ENCODE data around the gene COL3A1. TPM values are rescaled to one million over a fixed set of nuclear protein-coding genes. Genes with fewer than 3 reads are reported as not detected.

COL3A1 gene
- total and polyA plus RNA-seq, 2 donors (not counting 3 experiments of a cell fraction or from before 2014, with no cell fraction given): 2.3 to 8.7 TPM

GRCh38 chr2:189048189-189048588 lies 74.0 kb downstream of the COL3A1 start:
- Histone ChIP-seq H3K4me1 (ENCODE audit: control insufficient read depth, extremely low read depth, insufficient read depth, low read length) (no peaks in the 10 kb centered on the region), H3K9me3 (replicated peaks; ENCODE audit: control insufficient read depth, insufficient read depth, low read length) (no peaks in the 10 kb centered on the region), H3K79me2 (ENCODE audit: control insufficient read depth, insufficient read depth, low read length) (no peaks in the 10 kb centered on the region), H2AFZ (ENCODE audit: low read depth, low read length) (no peak overlapping the region), H3K27ac (ENCODE audit: insufficient read depth, low read depth, low read length) (no peak overlapping the region), H3K9ac (replicated peaks; ENCODE audit: extremely low read depth, insufficient read depth, low read length) (no peak overlapping the region), H3K9me1 (replicated peaks; ENCODE audit: control insufficient read depth, extremely low read depth, insufficient read depth, low read length) (no peaks in the 10 kb centered on the region), H3K4me3 (replicated peaks in 1 of 3; ENCODE audit: insufficient read depth in 1 of 3, low read depth in 1 of 3, low read length in 3 of 3) (no peak overlapping the region), H3K36me3 (ENCODE audit: control insufficient read depth in 2 of 2, extremely low read depth in 1 of 2, insufficient read depth in 2 of 2, low read length in 2 of 2) (peaks cover 5 to 14% of the 10 kb centered on the region in 2 experiments), H4K20me1 (replicated peaks; ENCODE audit: control insufficient read depth, extremely low read depth, insufficient read depth, low read length) (no peaks in the 10 kb centered on the region), H3K27me3 (ENCODE audit: control insufficient read depth in 2 of 2, insufficient read depth in 2 of 2, low read length in 2 of 2) (no peaks in the 10 kb centered on the region), H3K4me2 (ENCODE audit: insufficient read depth, low read length) (no peak overlapping the region)
- no TSS peak for BruUV-seq (replicated peaks)
- intact Hi-C loops (cut with micrococcal nuclease) (no loop called here), dilution Hi-C loops (cut with MboI; ENCODE audit: extremely low pct_ligation_motif_present, low sequenced_read_pairs) (no loop called here)
- ChIA-PET CTCF (no interaction called here), POLR2A (no interaction called here)
- TF ChIP-seq EZH2 (IDR thresholded peaks at IDR 0.05; ENCODE audit: borderline replicate concordance, low read depth, low read length, severe bottlenecking) (no peak), JUN (IDR thresholded peaks at IDR 0.05; ENCODE audit: borderline replicate concordance, insufficient read depth, insufficient read length, low read depth) (no peak), CTCF (IDR thresholded peaks at IDR 0.05; ENCODE audit: extremely low read depth in 1 of 2, insufficient read depth in 1 of 2, low read depth in 1 of 2, low read length in 2 of 2) (no peak), GATA2 (IDR thresholded peaks at IDR 0.05; ENCODE audit: insufficient read depth, insufficient read length, low read depth, low read length) (no peak), FOS (IDR thresholded peaks at IDR 0.05; ENCODE audit: borderline replicate concordance, insufficient read depth, low read length) (no peak), POLR2AphosphoS5 (IDR thresholded peaks at IDR 0.05; ENCODE audit: insufficient read depth, low read depth, low read length) (no peak), MYC (IDR thresholded peaks at IDR 0.05; ENCODE audit: low read depth, low read length) (no peak)
- TF ChIP-seq, protein P1, sequence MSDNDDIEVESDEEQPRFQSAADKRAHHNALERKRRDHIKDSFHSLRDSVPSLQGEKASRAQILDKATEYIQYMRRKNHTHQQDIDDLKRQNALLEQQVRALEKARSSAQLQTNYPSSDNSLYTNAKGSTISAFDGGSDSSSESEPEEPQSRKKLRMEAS (IDR thresholded peaks at IDR 0.05; ENCODE audit: insufficient read depth, insufficient read length): no peak
- FAIRE-seq (no peak), DNase-seq (ENCODE audit: low read depth, low spot score) (no peak)

Measured in endothelial cell of umbilical vein (primary cell).